B cell (primary cell): ENCODE data around the gene RPH3AL. TPM values are rescaled to one million over a fixed set of nuclear protein-coding genes. Genes with fewer than 3 reads are reported as not detected.

Source experiments
- ATAC-seq: fragments of 200-7000 bp; cut with Tn5 transposase; one replicate; pipeline ENCODE4 v1.10.0; 2021; ENCODE audit warnings: low read depth, mild to moderate bottlenecking, moderate number of reproducible peaks, moderate library complexity
- CTCF ChIA-PET: fragments of 350-600 bp; sonication (Branson Sonifier 250); formaldehyde crosslinking; loops from one replicate; lab custom pipeline; 2021; ENCODE audit warnings: antibody characterized with exemption, inconsistent platforms; lab: Charles Lee
- POLR2A ChIA-PET: fragments of 350-600 bp; sonication (Branson Sonifier 250); formaldehyde crosslinking; loops from one replicate; lab custom pipeline; 2021; ENCODE audit warnings: antibody characterized with exemption; lab: Charles Lee
- DNase-seq: peaks from one replicate; pipeline ENCODE4 v3.0.0; 2013
- H2AFZ ChIP-seq: 2 replicates; pipeline ENCODE4 v1.6.1; 2012; ENCODE audit warnings: mild to moderate bottlenecking, low read depth, low read length; ENCODE audit not compliant: insufficient read depth, poor library complexity, severe bottlenecking
- H3K27ac ChIP-seq, 2 donors: 1 replicate in 1 of 2; 2 replicates in 1 of 2; pipeline ENCODE4 v1.5.1; 2012 to 2013; ENCODE audit warnings: low read length in 2 of 2, mild to moderate bottlenecking in 2 of 2, moderate library complexity in 1 of 2
- H3K27me3 ChIP-seq, 4 experiments: fragments of 200-600 bp in 1 of 4; sonication (generic) in 1 of 4; replicated peaks in 1 of 4; 1 replicate in 2 of 4; 2 replicates in 2 of 4; pipeline versions ENCODE4 v1.6.1 to v1.7.0; 2013 to 2016; ENCODE audit warnings: low read length in 3 of 4, mild to moderate bottlenecking in 2 of 4, mixed read lengths in 1 of 4, moderate library complexity in 1 of 4; ENCODE audit not compliant: insufficient read depth in 4 of 4, control insufficient read depth in 3 of 4; ENCODE audit errors: control extremely low read depth in 1 of 4
- H3K36me3 ChIP-seq, 2 experiments: replicated peaks in 1 of 2; 1 replicate in 1 of 2; 2 replicates in 1 of 2; pipeline versions ENCODE4 v1.6.1 to v1.7.1; 2013; ENCODE audit warnings: low read length in 1 of 2; ENCODE audit not compliant: insufficient read depth in 2 of 2, control insufficient read depth in 1 of 2; ENCODE audit errors: control extremely low read depth in 1 of 2, extremely low read depth in 1 of 2
- H3K4me1 ChIP-seq, 2 donors: fragments of 200-600 bp in 1 of 2; sonication (generic) in 1 of 2; 1 replicate in 1 of 2; 2 replicates in 1 of 2; pipeline versions ENCODE4 v1.5.1 to v1.6.1; 2013 to 2017; ENCODE audit warnings: low read length in 2 of 2; ENCODE audit not compliant: control insufficient read depth in 2 of 2, insufficient read depth in 2 of 2
- H3K4me2 ChIP-seq: replicated peaks from 2 replicates; pipeline ENCODE3; 2012; ENCODE audit warnings: mild to moderate bottlenecking, low read depth, low read length; ENCODE audit not compliant: poor library complexity, severe bottlenecking
- H3K4me3 ChIP-seq, 5 experiments: fragments of 200-600 bp in 1 of 5; sonication (generic) in 1 of 5; 1 replicate in 3 of 5; 2 replicates in 2 of 5; pipeline versions ENCODE4 v1.5.1 to v1.7.0; 2011 to 2016; ENCODE audit warnings: low read length in 4 of 5, mild to moderate bottlenecking in 4 of 5, low read depth in 2 of 5, control low read depth in 1 of 5, moderate library complexity in 1 of 5; ENCODE audit not compliant: insufficient read depth in 1 of 5; ENCODE audit errors: control extremely low read depth in 1 of 5, extremely low read depth in 1 of 5
- H3K79me2 ChIP-seq: fragments of 200-600 bp; sonication (generic); one replicate; pipeline ENCODE4 v1.6.0; 2016; ENCODE audit warnings: low read length; ENCODE audit not compliant: control insufficient read depth, insufficient read depth
- H3K9ac ChIP-seq: fragments of 200-600 bp; sonication (generic); 2 replicates; pipeline ENCODE4 v1.6.1; 2017; ENCODE audit warnings: mild to moderate bottlenecking, low read length, moderate library complexity
- H3K9me3 ChIP-seq, 3 donors: one replicate each; pipeline versions ENCODE4 v1.6.1 to v1.7.1; 2013; ENCODE audit warnings: low read length in 2 of 3; ENCODE audit not compliant: control insufficient read depth in 2 of 3, insufficient read depth in 1 of 3; ENCODE audit errors: control extremely low read depth in 1 of 3
- H4K20me1 ChIP-seq: 2 replicates; pipeline ENCODE4 v1.6.0; 2012; ENCODE audit warnings: mild to moderate bottlenecking, low read length; ENCODE audit not compliant: insufficient read depth, control insufficient read depth, poor library complexity, severe bottlenecking
- H3K27ac Mint-ChIP-seq: one replicate; pipeline ENCODE4 v1.8.0; 2021; ENCODE audit warnings: mixed read lengths
- H3K27me3 Mint-ChIP-seq: one replicate; pipeline ENCODE4 v1.8.0; 2021; ENCODE audit warnings: mixed read lengths
- H3K4me1 Mint-ChIP-seq: one replicate; pipeline ENCODE4 v1.8.0; 2021; ENCODE audit warnings: mixed read lengths
- H3K4me3 Mint-ChIP-seq: one replicate; pipeline ENCODE4 v1.8.0; 2021; ENCODE audit warnings: mixed read lengths
- H3K9me3 Mint-ChIP-seq: one replicate; pipeline ENCODE4 v1.8.0; 2022; ENCODE audit warnings: mixed read lengths; ENCODE audit not compliant: insufficient read depth
- EZH2 ChIP-seq: IDR thresholded peaks from 2 replicates; pipeline ENCODE4 v1.6.1; 2012; ENCODE audit warnings: borderline replicate concordance, low read depth, mild to moderate bottlenecking, moderate library complexity, low read length; ENCODE audit not compliant: insufficient read depth, poor library complexity, severe bottlenecking
- whole genome bisulfite sequencing: methylation state at CpG from one replicate; pipeline ENCODE4 v1.1.5; 2013; ENCODE audit warnings: missing lambda C conversion rate; ENCODE audit not compliant: insufficient coverage; 5-methylcytosine and 5-hydroxymethylcytosine counted together
- intact Hi-C: fragments of 100-400 bp; cut with micrococcal nuclease; formaldehyde crosslinking; loops from one replicate; pipeline ENCODE4 v1.10.0; 2022
- polyA plus RNA-seq: library from polyadenylated mRNA; depleted of rRNA; stranded (reverse); fragments of >200 nt; gene quantifications from 2 replicates; pipeline ENCODE4 v1.2.3, GENCODE V29; 2012
- total RNA-seq, 2 donors: library from RNA; stranded (reverse); fragments of 120-200 nt in 1 of 2; gene quantifications; 1 replicate in 1 of 2; 2 replicates in 1 of 2; pipeline versions ENCODE4 v1.2.3 to v1.2.4, GENCODE V29; 2013 to 2022
- TF ChIP-seq, protein P1 (sequence below): fragments of 200-600 bp; IDR thresholded peaks from one replicate; pipeline ENCODE4 v1.8.0; 2022; ENCODE audit warnings: antibody characterized with exemption, mild to moderate bottlenecking

The RPH3AL gene
- total and polyA plus RNA-seq, 2 donors (not counting 1 experiment from before 2014, with no cell fraction given) = 10.8 to 13.3 TPM

DNA sequence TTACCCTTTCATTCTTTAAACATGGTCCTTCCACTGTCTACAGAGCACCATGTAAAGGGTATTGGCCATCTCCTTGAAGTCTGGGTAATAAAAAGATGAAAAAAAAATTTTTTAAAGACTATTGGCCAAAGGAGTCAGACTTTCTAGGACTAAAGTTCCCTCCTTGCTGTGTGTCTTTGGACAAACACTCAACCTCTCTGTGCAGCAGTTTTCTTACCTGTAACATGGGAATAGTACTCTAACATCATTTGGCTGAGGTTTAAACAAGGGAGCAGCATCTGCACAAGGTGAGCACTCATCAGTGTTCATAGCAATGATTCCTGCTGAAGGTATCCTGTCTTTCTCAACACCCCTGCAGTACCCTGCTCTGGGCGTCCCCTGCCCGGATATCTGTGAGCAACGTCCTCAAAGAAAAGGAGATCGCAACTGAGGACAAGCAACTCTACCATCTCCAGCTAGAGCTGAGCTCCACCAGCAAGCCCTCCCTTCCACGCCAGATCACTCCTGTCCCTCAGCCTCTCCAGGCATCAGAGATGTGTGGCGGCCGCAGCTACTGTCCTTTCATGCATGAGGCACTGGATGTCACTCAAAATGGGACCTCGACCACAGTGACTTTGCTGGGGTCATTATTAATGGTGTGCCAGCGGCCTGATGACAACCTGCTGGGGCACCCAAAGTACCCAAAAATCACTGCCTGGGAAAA lies 29.5 kb upstream of the RPH3AL start:
- H2AFZ ChIP-seq = no peak overlapping the region
- no peak overlapping the region for H3K27ac ChIP-seq
- ATAC-seq = no peak
- no peaks in the 10 kb centered on the region for H3K9me3 ChIP-seq
- Mint-ChIP-seq H3K27ac (no peak overlapping the region), H3K4me3 (no peak overlapping the region), H3K27me3 (peaks cover 14% of the 10 kb centered on the region), H3K4me1 (peaks cover 19% of the 10 kb centered on the region), H3K9me3 (no peaks in the 10 kb centered on the region)
- no peaks in the 10 kb centered on the region for H3K79me2 ChIP-seq
- TF ChIP-seq, protein P1, sequence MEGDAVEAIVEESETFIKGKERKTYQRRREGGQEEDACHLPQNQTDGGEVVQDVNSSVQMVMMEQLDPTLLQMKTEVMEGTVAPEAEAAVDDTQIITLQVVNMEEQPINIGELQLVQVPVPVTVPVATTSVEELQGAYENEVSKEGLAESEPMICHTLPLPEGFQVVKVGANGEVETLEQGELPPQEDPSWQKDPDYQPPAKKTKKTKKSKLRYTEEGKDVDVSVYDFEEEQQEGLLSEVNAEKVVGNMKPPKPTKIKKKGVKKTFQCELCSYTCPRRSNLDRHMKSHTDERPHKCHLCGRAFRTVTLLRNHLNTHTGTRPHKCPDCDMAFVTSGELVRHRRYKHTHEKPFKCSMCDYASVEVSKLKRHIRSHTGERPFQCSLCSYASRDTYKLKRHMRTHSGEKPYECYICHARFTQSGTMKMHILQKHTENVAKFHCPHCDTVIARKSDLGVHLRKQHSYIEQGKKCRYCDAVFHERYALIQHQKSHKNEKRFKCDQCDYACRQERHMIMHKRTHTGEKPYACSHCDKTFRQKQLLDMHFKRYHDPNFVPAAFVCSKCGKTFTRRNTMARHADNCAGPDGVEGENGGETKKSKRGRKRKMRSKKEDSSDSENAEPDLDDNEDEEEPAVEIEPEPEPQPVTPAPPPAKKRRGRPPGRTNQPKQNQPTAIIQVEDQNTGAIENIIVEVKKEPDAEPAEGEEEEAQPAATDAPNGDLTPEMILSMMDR = no peak
- no peak for TF ChIP-seq EZH2
- no peak overlapping the region for H3K4me2 ChIP-seq
- H4K20me1 ChIP-seq = no peaks in the 10 kb centered on the region
- WGBS = 94% methylated on average over 9 of the region's 9 CpGs
- ChIA-PET POLR2A (no interaction called here), CTCF (no interaction called here)
- peaks cover 11 to 12% of the 10 kb centered on the region in 2 donors for H3K4me1 ChIP-seq
- no peak for DNase-seq
- no peaks in the 10 kb centered on the region for H3K36me3 ChIP-seq
- intact Hi-C loops = no loop called here
- no peak overlapping the region for H3K4me3 ChIP-seq
- peaks cover 0 to 12% (median 2%) of the 10 kb centered on the region in 4 experiments for H3K27me3 ChIP-seq
- no peak overlapping the region for H3K9ac ChIP-seq

DNA sequence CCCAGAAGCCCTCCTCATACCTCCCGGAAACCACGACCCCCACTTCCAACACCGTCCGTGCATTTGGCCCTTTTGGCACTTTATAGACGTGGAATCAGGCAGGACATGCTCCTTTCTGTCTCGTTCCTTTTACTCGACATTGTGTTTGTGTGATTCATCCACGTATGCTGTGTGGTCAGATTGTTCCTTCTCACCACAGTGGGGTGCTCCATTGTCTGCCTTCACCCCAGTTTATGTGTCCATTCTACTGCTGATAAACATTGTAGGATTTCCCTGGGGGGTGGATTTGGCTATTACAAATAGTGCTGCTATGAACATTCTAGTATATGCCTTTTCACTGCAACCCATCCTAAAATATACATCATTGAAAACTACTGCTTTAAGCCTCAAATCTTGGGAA lies 28.9 kb upstream of the RPH3AL start:
- peaks cover 15% of the 10 kb centered on the region for H3K4me1 Mint-ChIP-seq
- H3K79me2 ChIP-seq = no peaks in the 10 kb centered on the region
- no peak overlapping the region for H3K4me2 ChIP-seq
- H3K27me3 Mint-ChIP-seq = peaks cover 10% of the 10 kb centered on the region
- ATAC-seq (no peak), DNase-seq (no peak)
- no peaks in the 10 kb centered on the region for H3K36me3 ChIP-seq
- intact Hi-C loops = no loop called here
- no peak overlapping the region for H2AFZ ChIP-seq
- no peaks in the 10 kb centered on the region for H3K9me3 Mint-ChIP-seq
- WGBS = 70% methylated on average over 2 of the region's 8 CpGs
- no peak overlapping the region for H3K4me3 ChIP-seq
- no peak overlapping the region for H3K9ac ChIP-seq
- peaks cover 8 to 10% of the 10 kb centered on the region in 2 donors for H3K4me1 ChIP-seq
- no peak overlapping the region for H3K27ac ChIP-seq
- peak overlapping the region; percentile 53 for H3K27ac Mint-ChIP-seq
- ChIA-PET CTCF (no interaction called here), POLR2A (no interaction called here)
- TF ChIP-seq, protein P1 = no peak
- TF ChIP-seq EZH2 = no peak
- no peak overlapping the region for H3K4me3 Mint-ChIP-seq
- peaks cover 0 to 12% (median 2%) of the 10 kb centered on the region in 4 experiments for H3K27me3 ChIP-seq
- no peaks in the 10 kb centered on the region for H3K9me3 ChIP-seq
- H4K20me1 ChIP-seq = no peaks in the 10 kb centered on the region
